MM.1S (cell line): ENCODE measurements around the gene LRMDA.

ENCODE experiments used
- EZH2phosphoT487 ChIP-seq: fragments of 300-600 bp; sonication (generic); IDR thresholded peaks from 2 replicates; pipeline ENCODE4 v1.6.1; 2018; ENCODE audit warnings: antibody characterized with exemption, low read length
- TF ChIP-seq, protein P1 (sequence below): fragments of 300-600 bp; sonication (generic); IDR thresholded peaks from 2 replicates; pipeline ENCODE4 v1.5.1; 2016; ENCODE audit warnings: antibody characterized with exemption, low read length, mixed read lengths

DNA sequence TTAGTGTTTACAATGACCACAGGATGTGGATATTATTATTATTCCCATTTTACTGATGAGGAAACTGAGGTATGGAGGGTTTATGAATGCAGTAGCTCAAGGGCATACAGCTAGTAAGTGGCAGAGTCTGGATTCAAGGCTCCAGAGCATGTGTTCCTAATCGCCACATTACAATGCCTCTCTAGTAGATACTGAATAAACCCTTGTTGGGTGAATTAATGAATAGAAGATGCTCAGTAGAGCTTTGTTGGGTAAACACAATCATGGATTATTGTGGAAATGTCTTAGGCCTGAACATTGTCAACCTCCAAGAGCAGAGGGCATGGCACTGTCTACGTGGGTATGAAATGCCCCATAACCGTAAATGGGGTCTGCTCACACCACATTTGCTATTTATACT lies 545.3 kb downstream of the LRMDA start:
- TF ChIP-seq EZH2phosphoT487 = no peak
- TF ChIP-seq, protein P1, sequence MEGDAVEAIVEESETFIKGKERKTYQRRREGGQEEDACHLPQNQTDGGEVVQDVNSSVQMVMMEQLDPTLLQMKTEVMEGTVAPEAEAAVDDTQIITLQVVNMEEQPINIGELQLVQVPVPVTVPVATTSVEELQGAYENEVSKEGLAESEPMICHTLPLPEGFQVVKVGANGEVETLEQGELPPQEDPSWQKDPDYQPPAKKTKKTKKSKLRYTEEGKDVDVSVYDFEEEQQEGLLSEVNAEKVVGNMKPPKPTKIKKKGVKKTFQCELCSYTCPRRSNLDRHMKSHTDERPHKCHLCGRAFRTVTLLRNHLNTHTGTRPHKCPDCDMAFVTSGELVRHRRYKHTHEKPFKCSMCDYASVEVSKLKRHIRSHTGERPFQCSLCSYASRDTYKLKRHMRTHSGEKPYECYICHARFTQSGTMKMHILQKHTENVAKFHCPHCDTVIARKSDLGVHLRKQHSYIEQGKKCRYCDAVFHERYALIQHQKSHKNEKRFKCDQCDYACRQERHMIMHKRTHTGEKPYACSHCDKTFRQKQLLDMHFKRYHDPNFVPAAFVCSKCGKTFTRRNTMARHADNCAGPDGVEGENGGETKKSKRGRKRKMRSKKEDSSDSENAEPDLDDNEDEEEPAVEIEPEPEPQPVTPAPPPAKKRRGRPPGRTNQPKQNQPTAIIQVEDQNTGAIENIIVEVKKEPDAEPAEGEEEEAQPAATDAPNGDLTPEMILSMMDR = no peak
